Stomach (tissue), 9 donors: Measurements from ENCODE around the gene SERP1. TPM values are rescaled to one million over a fixed set of nuclear protein-coding genes. Genes with fewer than 3 reads are reported as not detected.

Source experiments
- DNase-seq, 2 donors: peaks; one replicate each; pipeline versions ENCODE4 v3.0.0 to v3.0.0-alpha.2; 2013 to 2019
- H3K27ac ChIP-seq, 5 donors: fragments of 200-600 bp in 4 of 5; sonication (generic) in 4 of 5; one replicate each; pipeline ENCODE4 v1.5.1; 2013 to 2019; ENCODE audit warnings: mild to moderate bottlenecking in 1 of 5, moderate library complexity in 1 of 5
- H3K27me3 ChIP-seq, 3 donors: fragments of 200-600 bp; sonication (generic); one replicate each; pipeline ENCODE4 v1.5.1; 2017 to 2019; ENCODE audit warnings: mixed run types in 1 of 3
- H3K36me3 ChIP-seq, 4 donors: fragments of 200-600 bp; sonication (generic); 1 replicate in 3 of 4; 2 replicates in 1 of 4; pipeline ENCODE4 v1.5.1; 2016 to 2019
- H3K4me1 ChIP-seq, 4 donors: fragments of 200-600 bp; sonication (generic); one replicate each; pipeline ENCODE4 v1.5.1; 2016 to 2019
- H3K4me3 ChIP-seq, 4 donors: fragments of 200-600 bp; sonication (generic) in 3 of 4; one replicate each; pipeline ENCODE4 v1.5.1; 2016 to 2019; ENCODE audit warnings: mild to moderate bottlenecking in 1 of 4
- H3K9me3 ChIP-seq, 4 donors: fragments of 200-600 bp; sonication (generic); one replicate each; pipeline ENCODE4 v1.5.1; 2016 to 2019
- CTCF ChIP-seq, 7 experiments: fragments of 450-650 bp in 4 of 7; fragments of 200-600 bp in 3 of 7; sonication (generic) in 3 of 7; IDR thresholded peaks; one replicate each; pipeline ENCODE4 v1.5.1; 2016 to 2019; ENCODE audit warnings: antibody characterized with exemption in 7 of 7, control low read depth in 2 of 7, mild to moderate bottlenecking in 1 of 7
- EP300 ChIP-seq: sonication (generic); formaldehyde crosslinking; IDR thresholded peaks from one replicate; pipeline ENCODE4 v1.6.1; 2017; ENCODE audit warnings: antibody characterized with exemption
- POLR2A ChIP-seq, 4 donors: fragments of 450-650 bp; IDR thresholded peaks; one replicate each; pipeline ENCODE4 v1.6.1; 2016; ENCODE audit warnings: antibody characterized with exemption in 4 of 4, control low read depth in 2 of 4, mild to moderate bottlenecking in 1 of 4, moderate library complexity in 1 of 4
- POLR2AphosphoS5 ChIP-seq, 3 donors: sonication (generic); formaldehyde crosslinking; IDR thresholded peaks; one replicate each; pipeline ENCODE4 v1.6.1; 2016; ENCODE audit warnings: antibody characterized with exemption in 3 of 3
- WGBS, 5 donors: extraction: QIAGEN DNeasy Blood & Tissue Kit in 3 of 5; methylation state at CpG; one replicate each; pipeline versions ENCODE4 v1.1.5 to v1.1.7; 2013 to 2018; 5-methylcytosine and 5-hydroxymethylcytosine counted together
- intact Hi-C: fragments of 100-400 bp; cut with DNase I; formaldehyde crosslinking; loops from one replicate; pipeline ENCODE4 v1.15.1; 2023; ENCODE audit warnings: low total_unique reads
- polyA plus RNA-seq, 3 donors: library from polyadenylated mRNA; stranded (reverse); fragments of 200-250 nt; gene quantifications; one replicate each; pipeline ENCODE4 v1.2.3, GENCODE V29; 2013
- total RNA-seq, 5 donors: library from RNA; depleted of rRNA; stranded (reverse); fragments of >200 nt; gene quantifications; one replicate each; pipeline versions ENCODE4 v1.1.0 to v1.2.3, GENCODE V29; 2014 to 2016
- donor health status: healthy with polysubstance abuse.
- donor health status: Bipolar disorder and iron deficiency.
- donor health status: healthy.

The SERP1 gene
- total and polyA plus RNA-seq, 8 donors, result 93.5 to 446 (median 159) TPM

GRCh38 chr3:150540297-150540696 lies 6.0 kb downstream of the SERP1 start:
- H3K9me3 ChIP-seq, result no peaks in the 10 kb centered on the region
- intact Hi-C loops, result no loop called here
- H3K36me3 ChIP-seq, result peaks cover 7 to 31% (median 27%) of the 10 kb centered on the region in 4 donors
- H3K4me3 ChIP-seq, result no peak overlapping the region
- WGBS, 5 donors, result 88 to 97% (median 92%) methylated on average over 2 of the region's 2 CpGs
- peak overlapping the region in 2 of 5 donors; percentile 52 to 71 for H3K27ac ChIP-seq
- no peaks in the 10 kb centered on the region for H3K27me3 ChIP-seq
- peaks cover 23 to 80% (median 51%) of the 10 kb centered on the region in 4 donors for H3K4me1 ChIP-seq
- no peak for TF ChIP-seq EP300
- TF ChIP-seq POLR2AphosphoS5 (IDR thresholded peaks at IDR 0.05), result no peak
- no peak for TF ChIP-seq CTCF (IDR thresholded peaks at IDR 0.05)
- TF ChIP-seq POLR2A (IDR thresholded peaks at IDR 0.05), result no peak
- no peak for DNase-seq

- Histone ChIP-seq H3K4me3 (no peak overlapping the region), H3K36me3 (peaks cover 3 to 23% (median 19%) of the 10 kb centered on the region in 4 donors), H3K9me3 (no peaks in the 10 kb centered on the region), H3K27ac (peak overlapping the region; percentile 52 to 77 (median 71)), H3K4me1 (peaks cover 13 to 63% (median 39%) of the 10 kb centered on the region in 4 donors), H3K27me3 (no peaks in the 10 kb centered on the region)
- TF ChIP-seq POLR2AphosphoS5 (IDR thresholded peaks at IDR 0.05), result peak; percentile 18 to 59 (median 42)
- TF ChIP-seq EP300, result no peak
- DNase-seq, result peak in 1 of 2 donors; percentile 78
- intact Hi-C loops, result loop anchor here (10.0 kb wide), 1 partner anchor 176 kb away; no protein-coding TSS in a partner anchor
- WGBS, 5 donors, result 30 to 57% (median 47%) methylated on average over 10 of the region's 10 CpGs
These were observed 7.7 kb downstream of the SERP1 start for GRCh38 chr3:150538324-150539208.

- Histone ChIP-seq H3K27ac (no peak overlapping the region), H3K4me3 (no peak overlapping the region), H3K36me3 (no peaks in the 10 kb centered on the region), H3K9me3 (no peaks in the 10 kb centered on the region), H3K27me3 (no peaks in the 10 kb centered on the region), H3K4me1 (peaks cover 4 to 32% (median 18%) of the 10 kb centered on the region in 4 donors)
- WGBS, 5 donors, result 68 to 89% (median 77%) methylated on average over 4 of the region's 4 CpGs
- TF ChIP-seq POLR2AphosphoS5 (IDR thresholded peaks at IDR 0.05) (no peak), POLR2A (IDR thresholded peaks at IDR 0.05) (no peak), EP300 (no peak)
- intact Hi-C loops, result loop anchor here (10.0 kb wide), 1 partner anchor 180 kb away; no protein-coding TSS in a partner anchor
- DNase-seq, result no peak
These were observed 11.1 kb downstream of the SERP1 start for GRCh38 chr3:150535204-150535603.

- H3K4me3 ChIP-seq, result no peak overlapping the region
- peaks cover 0 to 5% (median 2%) of the 10 kb centered on the region in 4 donors for H3K4me1 ChIP-seq
- H3K36me3 ChIP-seq, result no peaks in the 10 kb centered on the region
- no peaks in the 10 kb centered on the region for H3K9me3 ChIP-seq
- no peak overlapping the region for H3K27ac ChIP-seq
- no peaks in the 10 kb centered on the region for H3K27me3 ChIP-seq
- intact Hi-C loops, result loop anchor here (10.0 kb wide), 1 partner anchor 183 kb away; no protein-coding TSS in a partner anchor
- DNase-seq, result no peak
- TF ChIP-seq POLR2A (IDR thresholded peaks at IDR 0.05), result no peak
- TF ChIP-seq POLR2AphosphoS5 (IDR thresholded peaks at IDR 0.05), result no peak
- TF ChIP-seq EP300, result no peak
- TF ChIP-seq CTCF (IDR thresholded peaks at IDR 0.05), result no peak
These were observed 14.5 kb downstream of the SERP1 start for GRCh38 chr3:150531775-150532174.

GRCh38 chr3:150528354-150528797 lies 17.9 kb downstream of the SERP1 start:
- peak in 1 of 2 donors; percentile 47 for DNase-seq
- 1 to 11% (median 4%) methylated on average over 2 of the region's 2 CpGs for WGBS, 5 donors
- intact Hi-C loops, result no loop called here
- Histone ChIP-seq H3K9me3 (no peaks in the 10 kb centered on the region), H3K36me3 (no peaks in the 10 kb centered on the region), H3K27ac (no peak overlapping the region), H3K27me3 (no peaks in the 10 kb centered on the region), H3K4me3 (no peak overlapping the region), H3K4me1 (peaks cover 0 to 5% (median 2%) of the 10 kb centered on the region in 4 donors)
- peak in 4 of 7 experiments; percentile 13 to 28 (median 24) for TF ChIP-seq CTCF (IDR thresholded peaks at IDR 0.05)
- TF ChIP-seq POLR2A (IDR thresholded peaks at IDR 0.05), result no peak
- TF ChIP-seq EP300, result no peak
